Activated CD4-positive, alpha-beta T cell treated with anti-CD3 and anti-CD28 coated beads for 48 hours (primary cell): ENCODE results near the gene SAPCD1.
"Not testable (repeated sequence)": the region's sequence is repeated elsewhere in the genome, so short reads cannot be mapped to it uniquely, and the experiment has no call there.

Source experiments
- DNase-seq: peaks from one replicate; pipeline ENCODE4 v3.0.0-alpha.2; 2020

The SAPCD1 gene

GRCh38 chr6:31806470-31807272 lies 44.2 kb downstream of the SAPCD1 start, which contains the start of gene LSM2:
TSS of gene LSM2 (minus strand) at chr6:31806966. CDS start at chr6:31806757, 209 bp downstream.
- peak; percentile 98 for DNase-seq

DNA sequence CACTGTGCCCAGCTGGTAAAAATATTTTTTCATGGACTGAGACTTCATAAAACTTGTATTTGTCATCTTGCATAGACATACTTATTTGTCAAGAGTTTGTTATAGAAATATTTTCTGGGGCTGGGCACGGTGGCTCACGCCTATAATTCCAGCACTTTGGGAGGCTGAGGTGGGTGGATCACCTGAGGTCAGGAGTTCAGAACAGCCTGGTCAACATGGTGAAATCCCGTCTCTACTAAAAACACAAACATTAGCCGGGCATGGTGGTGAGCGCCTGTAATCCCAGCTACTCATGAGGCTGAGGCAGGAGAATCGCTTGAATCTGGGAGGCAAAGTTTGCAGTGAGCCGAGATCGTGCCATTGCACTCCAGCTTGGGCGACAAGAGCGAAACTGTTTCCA lies 46.1 kb downstream of the SAPCD1 start:
- not testable (repeated sequence) for DNase-seq

GRCh38 chr6:31811645-31812044 lies 49.2 kb downstream of the SAPCD1 start:
- no peak for DNase-seq

- no peak for DNase-seq
Measured at GRCh38 chr6:31813465-31813849, 51.0 kb downstream of the SAPCD1 start.
